Osteocyte (in vitro differentiated cells): ENCODE measurements around the gene TPRG1L. TPM values are rescaled to one million over a fixed set of nuclear protein-coding genes. Genes with fewer than 3 reads are reported as not detected.

Experiments used
- DNase-seq: peaks from one replicate; pipeline ENCODE4 v3.0.0; 2021; ENCODE audit warnings: mixed read lengths; ENCODE audit not compliant: unreplicated experiment; ENCODE audit errors: extremely low spot score
- H3K27ac Mint-ChIP-seq: one replicate; pipeline ENCODE4 v1.8.0; 2021; ENCODE audit warnings: mild to moderate bottlenecking, mixed read lengths; ENCODE audit not compliant: unreplicated experiment
- H3K27me3 Mint-ChIP-seq: one replicate; pipeline ENCODE4 v1.8.0; 2021; ENCODE audit warnings: mixed read lengths; ENCODE audit not compliant: unreplicated experiment
- H3K36me3 Mint-ChIP-seq: one replicate; pipeline ENCODE4 v1.8.0; 2021; ENCODE audit warnings: mixed read lengths; ENCODE audit not compliant: unreplicated experiment
- H3K4me1 Mint-ChIP-seq: one replicate; pipeline ENCODE4 v1.8.0; 2021; ENCODE audit warnings: mixed read lengths; ENCODE audit not compliant: unreplicated experiment
- H3K4me3 Mint-ChIP-seq: one replicate; pipeline ENCODE4 v1.8.0; 2021; ENCODE audit warnings: mild to moderate bottlenecking, moderate library complexity, mixed read lengths; ENCODE audit not compliant: unreplicated experiment
- H3K9me3 Mint-ChIP-seq: one replicate; pipeline ENCODE4 v1.8.0; 2021; ENCODE audit warnings: mixed read lengths; ENCODE audit not compliant: unreplicated experiment
- total RNA-seq: library from RNA; stranded (reverse); gene quantifications from 2 replicates; pipeline ENCODE4 v1.2.1, GENCODE V29; 2021
- TF ChIP-seq, protein P1 (sequence below): fragments of 200-600 bp; sonication (generic); IDR thresholded peaks from 2 replicates; pipeline ENCODE4 v1.5.0; 2021; ENCODE audit warnings: antibody characterized with exemption, mild to moderate bottlenecking, moderate library complexity

The TPRG1L gene
- total RNA-seq, 1 donor from 2014 or later, result 49.1 TPM

DNA sequence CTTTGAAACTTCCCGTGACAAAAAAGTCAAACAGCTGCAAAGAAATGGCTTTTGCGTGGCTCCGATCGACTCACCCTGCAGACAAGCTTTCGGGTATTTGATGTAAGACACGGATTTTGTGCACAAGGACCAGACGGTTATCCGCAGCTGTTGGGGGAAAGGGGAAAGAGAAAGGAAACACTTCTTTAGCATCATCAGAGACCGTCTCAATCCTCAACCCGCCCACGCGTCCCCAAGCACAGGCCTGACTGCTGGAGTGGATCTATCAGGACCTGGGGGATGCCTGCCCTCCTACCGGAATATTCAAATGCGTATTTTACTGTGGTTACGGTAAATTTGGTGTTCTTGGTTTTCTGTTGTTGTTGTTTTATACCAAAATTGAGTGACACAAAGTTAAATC is 13.9 kb downstream of the TPRG1L start:
- no peak overlapping the region for H3K4me3 Mint-ChIP-seq

GRCh38 chr1:3639397-3639911 is 14.6 kb downstream of the TPRG1L start:
- no peaks in the 10 kb centered on the region for H3K27me3 Mint-ChIP-seq
- H3K27ac Mint-ChIP-seq, result no peak overlapping the region
- no peaks in the 10 kb centered on the region for H3K4me1 Mint-ChIP-seq
- TF ChIP-seq, protein P1, sequence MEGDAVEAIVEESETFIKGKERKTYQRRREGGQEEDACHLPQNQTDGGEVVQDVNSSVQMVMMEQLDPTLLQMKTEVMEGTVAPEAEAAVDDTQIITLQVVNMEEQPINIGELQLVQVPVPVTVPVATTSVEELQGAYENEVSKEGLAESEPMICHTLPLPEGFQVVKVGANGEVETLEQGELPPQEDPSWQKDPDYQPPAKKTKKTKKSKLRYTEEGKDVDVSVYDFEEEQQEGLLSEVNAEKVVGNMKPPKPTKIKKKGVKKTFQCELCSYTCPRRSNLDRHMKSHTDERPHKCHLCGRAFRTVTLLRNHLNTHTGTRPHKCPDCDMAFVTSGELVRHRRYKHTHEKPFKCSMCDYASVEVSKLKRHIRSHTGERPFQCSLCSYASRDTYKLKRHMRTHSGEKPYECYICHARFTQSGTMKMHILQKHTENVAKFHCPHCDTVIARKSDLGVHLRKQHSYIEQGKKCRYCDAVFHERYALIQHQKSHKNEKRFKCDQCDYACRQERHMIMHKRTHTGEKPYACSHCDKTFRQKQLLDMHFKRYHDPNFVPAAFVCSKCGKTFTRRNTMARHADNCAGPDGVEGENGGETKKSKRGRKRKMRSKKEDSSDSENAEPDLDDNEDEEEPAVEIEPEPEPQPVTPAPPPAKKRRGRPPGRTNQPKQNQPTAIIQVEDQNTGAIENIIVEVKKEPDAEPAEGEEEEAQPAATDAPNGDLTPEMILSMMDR, result no peak
- no peak overlapping the region for H3K4me3 Mint-ChIP-seq
- DNase-seq, result no peak
- peaks cover 27% of the 10 kb centered on the region for H3K36me3 Mint-ChIP-seq
- H3K9me3 Mint-ChIP-seq, result no peaks in the 10 kb centered on the region

More for the DNA sequence above, 13.9 kb downstream of the TPRG1L start:
- Mint-ChIP-seq H3K4me1 (no peaks in the 10 kb centered on the region), H3K27me3 (no peaks in the 10 kb centered on the region), H3K27ac (no peak overlapping the region), H3K9me3 (no peaks in the 10 kb centered on the region), H3K36me3 (peaks cover 29% of the 10 kb centered on the region)
- no peak for DNase-seq
- TF ChIP-seq, protein P1, result no peak

DNA sequence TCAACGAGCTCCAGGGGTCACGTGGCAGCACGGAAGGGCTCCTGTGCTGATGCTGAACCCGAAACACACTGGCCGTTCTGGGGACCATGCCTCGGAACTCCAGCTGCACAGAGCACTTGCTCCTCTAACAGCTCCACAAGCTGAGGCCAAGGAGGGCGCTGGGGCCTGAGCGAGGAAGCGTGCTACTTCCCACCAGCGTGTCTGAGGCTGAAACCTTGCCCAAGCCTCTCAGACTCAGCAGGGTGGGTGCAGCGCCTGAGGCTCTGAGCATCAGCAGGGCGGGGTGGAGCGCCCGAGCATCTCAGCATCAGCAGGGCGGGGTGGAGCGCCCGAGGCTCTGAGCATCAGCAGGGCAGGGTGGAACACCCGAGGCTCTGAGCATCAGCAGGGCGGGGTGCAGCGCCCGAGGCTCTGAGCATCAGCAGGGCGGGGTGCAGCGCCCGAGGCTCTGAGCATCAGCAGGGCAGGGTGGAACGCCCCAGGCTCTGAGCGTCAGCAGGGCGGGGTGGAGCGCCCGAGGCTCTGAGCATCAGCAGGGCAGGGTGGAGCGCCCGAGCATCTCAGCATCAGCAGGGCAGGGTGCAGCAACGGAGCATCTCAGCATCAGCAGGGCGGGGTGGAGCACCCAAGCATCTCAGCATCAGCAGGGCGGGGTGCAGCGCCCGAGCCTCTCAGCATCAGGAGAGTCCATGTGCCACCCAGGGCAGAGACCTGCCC is 15.5 kb downstream of the TPRG1L start:
- H3K9me3 Mint-ChIP-seq, result no peaks in the 10 kb centered on the region

DNA sequence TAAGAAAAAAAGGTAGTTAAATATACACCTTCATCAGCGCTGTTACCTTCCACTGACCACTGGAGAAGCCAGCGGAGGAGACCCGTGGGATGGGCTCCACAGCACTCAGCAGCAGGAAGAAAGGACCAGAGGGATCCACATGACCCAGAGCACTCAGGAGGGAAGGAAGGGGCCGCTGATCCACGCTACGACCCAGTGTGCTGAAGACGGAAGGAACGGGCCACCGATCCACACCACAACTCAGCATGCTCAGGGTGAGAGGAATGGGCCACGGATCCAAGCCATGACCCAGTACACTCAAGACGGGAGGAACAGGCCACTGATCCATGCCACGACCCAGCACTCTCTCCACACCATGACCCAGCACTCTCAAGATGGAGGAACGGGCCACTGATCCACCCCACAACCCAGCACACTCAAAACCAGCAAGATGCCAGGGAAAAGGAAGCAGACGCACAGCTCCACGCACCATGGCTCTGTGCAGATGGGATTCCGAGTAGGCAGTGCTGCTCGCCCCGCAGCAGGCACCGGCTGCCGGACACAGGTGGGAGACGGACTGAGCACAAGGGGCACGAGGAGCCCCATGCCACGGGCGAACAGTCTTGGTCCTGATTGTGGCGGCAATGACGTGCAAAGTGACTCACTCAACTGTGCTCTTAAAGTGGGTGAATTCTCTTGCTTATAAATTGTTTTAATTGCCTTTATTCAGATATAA is 16.4 kb downstream of the TPRG1L start:
- no peak for DNase-seq
- Mint-ChIP-seq H3K4me1 (no peaks in the 10 kb centered on the region), H3K4me3 (no peak overlapping the region), H3K9me3 (no peaks in the 10 kb centered on the region), H3K27me3 (no peaks in the 10 kb centered on the region), H3K27ac (no peak overlapping the region), H3K36me3 (peaks cover 25% of the 10 kb centered on the region)
- TF ChIP-seq, protein P1, result no peak

More for the DNA sequence above, 15.5 kb downstream of the TPRG1L start:
- no peak overlapping the region for H3K27ac Mint-ChIP-seq
- H3K36me3 Mint-ChIP-seq, result peaks cover 24% of the 10 kb centered on the region
- no peak for DNase-seq
- H3K4me3 Mint-ChIP-seq, result no peak overlapping the region
- TF ChIP-seq, protein P1, result no peak
- H3K27me3 Mint-ChIP-seq, result no peaks in the 10 kb centered on the region
- H3K4me1 Mint-ChIP-seq, result no peaks in the 10 kb centered on the region

DNA sequence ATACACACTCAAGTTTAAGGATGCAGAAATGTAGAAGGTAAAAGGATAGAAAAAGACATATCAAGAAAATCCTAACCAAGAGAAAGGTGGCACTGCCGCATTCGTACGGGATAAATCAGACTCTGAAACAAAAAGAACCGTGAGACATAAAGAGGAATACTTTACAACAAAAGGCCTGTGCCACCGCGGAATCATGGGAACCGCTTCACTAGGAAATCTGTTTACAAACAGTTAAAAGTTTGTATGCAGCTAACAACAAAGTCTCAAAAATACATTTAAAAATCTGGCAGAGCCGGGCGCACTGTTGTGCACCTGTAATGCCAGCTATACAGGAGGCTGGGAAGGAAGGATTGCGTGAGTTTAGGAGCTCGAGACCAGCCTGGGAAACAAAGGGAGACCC is 17.0 kb downstream of the TPRG1L start:
- H3K27me3 Mint-ChIP-seq, result no peaks in the 10 kb centered on the region
- H3K27ac Mint-ChIP-seq, result no peak overlapping the region
- H3K9me3 Mint-ChIP-seq, result no peaks in the 10 kb centered on the region
- H3K4me3 Mint-ChIP-seq, result no peak overlapping the region
- no peak for DNase-seq
- H3K4me1 Mint-ChIP-seq, result no peaks in the 10 kb centered on the region
- peaks cover 24% of the 10 kb centered on the region for H3K36me3 Mint-ChIP-seq
- TF ChIP-seq, protein P1, result no peak
